NCI-H524 (cell line): ENCODE results near the gene FAM24B.

Experiments
- DNase-seq, 2 experiments: peaks; one replicate each; lab custom pipeline; 2025; lab: John Stamatoyannopoulos, UW

FAM24B gene

GRCh38 chr10:122822973-122823690 lies 56.2 kb downstream of the FAM24B start:
- no peak for DNase-seq

GRCh38 chr10:122821808-122822207 lies 57.6 kb downstream of the FAM24B start:
- DNase-seq: no peak

GRCh38 chr10:122815458-122815857 lies 63.9 kb downstream of the FAM24B start:
- no peak for DNase-seq

- no peak for DNase-seq
Observed at GRCh38 chr10:122814493-122814892, 64.9 kb downstream of the FAM24B start.

- DNase-seq: no peak
Observed at GRCh38 chr10:122812751-122813150, 66.6 kb downstream of the FAM24B start.

- no peak for DNase-seq
Observed at GRCh38 chr10:122802282-122802681, 77.1 kb downstream of the FAM24B start.
